NT2/D1 (cell line): ENCODE measurements around the gene PLEKHA5.

Experiments
- SUZ12 ChIP-seq: IDR thresholded peaks from 2 replicates; pipeline ENCODE4 v1.6.1; 2011; ENCODE audit not compliant: insufficient read length, insufficient read depth; ENCODE audit errors: extremely low read depth
- YY1 ChIP-seq: IDR thresholded peaks from 2 replicates; pipeline ENCODE4 v1.6.1; 2011; ENCODE audit not compliant: insufficient read length, insufficient read depth

- TF ChIP-seq YY1, result no peak
- no peak for TF ChIP-seq SUZ12
Measured at GRCh38 chr12:19224746-19225145, 95.2 kb downstream of the PLEKHA5 start.
